ENCODE data around the gene ELFN1. TPM values are rescaled to one million over a fixed set of nuclear protein-coding genes. Genes with fewer than 3 reads are reported as not detected.

The ELFN1 gene
- total RNA-seq, 1 donor from 2014 or later, result 1.4 TPM

DNA sequence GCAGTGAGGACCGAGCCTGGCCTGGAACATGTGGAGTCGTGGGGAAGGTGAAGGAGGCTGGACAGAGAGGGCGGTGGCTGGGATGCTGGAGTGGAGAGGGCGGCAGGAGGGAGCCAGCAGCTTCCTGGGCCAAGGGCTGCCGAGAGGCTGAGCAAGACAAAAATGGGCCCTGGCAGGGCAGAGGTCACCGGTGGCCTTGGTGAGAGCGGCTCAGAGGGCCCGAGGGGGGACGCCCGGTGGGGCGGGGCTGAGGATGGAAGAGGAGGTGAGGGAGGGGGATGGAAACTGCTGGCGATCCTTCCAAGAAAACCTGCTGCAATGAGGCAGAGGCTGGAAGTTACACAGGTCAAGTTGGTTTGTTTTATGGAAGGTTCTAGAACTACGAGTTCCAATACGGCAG, 69.5 kb downstream of the ELFN1 start:
- ATAC-seq (no peak), DNase-seq (no peak)
- Histone ChIP-seq H3K9me3 (no peaks in the 10 kb centered on the region), H3K36me3 (no peaks in the 10 kb centered on the region), H3K27ac (no peak overlapping the region), H3K4me3 (no peak overlapping the region), H3K27me3 (ENCODE audit: low read depth) (peaks cover 8% of the 10 kb centered on the region), H3K4me1 (peaks cover 22% of the 10 kb centered on the region)
- intact Hi-C loops (cut with DNase I), result no loop called here
- TF ChIP-seq, protein P1, sequence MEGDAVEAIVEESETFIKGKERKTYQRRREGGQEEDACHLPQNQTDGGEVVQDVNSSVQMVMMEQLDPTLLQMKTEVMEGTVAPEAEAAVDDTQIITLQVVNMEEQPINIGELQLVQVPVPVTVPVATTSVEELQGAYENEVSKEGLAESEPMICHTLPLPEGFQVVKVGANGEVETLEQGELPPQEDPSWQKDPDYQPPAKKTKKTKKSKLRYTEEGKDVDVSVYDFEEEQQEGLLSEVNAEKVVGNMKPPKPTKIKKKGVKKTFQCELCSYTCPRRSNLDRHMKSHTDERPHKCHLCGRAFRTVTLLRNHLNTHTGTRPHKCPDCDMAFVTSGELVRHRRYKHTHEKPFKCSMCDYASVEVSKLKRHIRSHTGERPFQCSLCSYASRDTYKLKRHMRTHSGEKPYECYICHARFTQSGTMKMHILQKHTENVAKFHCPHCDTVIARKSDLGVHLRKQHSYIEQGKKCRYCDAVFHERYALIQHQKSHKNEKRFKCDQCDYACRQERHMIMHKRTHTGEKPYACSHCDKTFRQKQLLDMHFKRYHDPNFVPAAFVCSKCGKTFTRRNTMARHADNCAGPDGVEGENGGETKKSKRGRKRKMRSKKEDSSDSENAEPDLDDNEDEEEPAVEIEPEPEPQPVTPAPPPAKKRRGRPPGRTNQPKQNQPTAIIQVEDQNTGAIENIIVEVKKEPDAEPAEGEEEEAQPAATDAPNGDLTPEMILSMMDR (IDR thresholded peaks at IDR 0.05), result no peak

DNA sequence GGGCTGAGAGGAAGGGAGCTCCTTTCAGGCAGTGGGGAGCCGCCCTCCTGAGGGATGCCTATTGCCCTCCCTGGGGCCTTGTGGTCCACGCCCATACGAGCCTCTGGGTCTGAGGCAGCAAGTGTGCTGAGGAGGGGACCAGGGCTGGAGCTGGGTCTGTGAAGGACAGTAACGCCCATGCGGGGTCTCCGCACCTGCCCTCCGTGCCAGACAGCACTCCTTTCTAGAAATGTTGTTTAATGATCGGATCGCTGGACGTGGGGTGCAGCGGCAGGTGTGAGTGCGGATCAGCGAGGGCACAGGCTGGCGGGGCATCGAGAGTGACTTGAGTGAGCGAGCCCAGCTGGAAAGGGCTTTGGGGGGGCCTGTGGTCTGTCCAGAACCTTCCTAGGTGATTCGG, 70.1 kb downstream of the ELFN1 start:
- H3K27ac ChIP-seq, result no peak overlapping the region
- peaks cover 8% of the 10 kb centered on the region for H3K27me3 ChIP-seq (ENCODE audit: low read depth)
- no peak for ATAC-seq
- no peaks in the 10 kb centered on the region for H3K9me3 ChIP-seq
- peaks cover 22% of the 10 kb centered on the region for H3K4me1 ChIP-seq
- no peak for DNase-seq
- intact Hi-C loops (cut with DNase I), result no loop called here
- no peaks in the 10 kb centered on the region for H3K36me3 ChIP-seq
- TF ChIP-seq, protein P1 (IDR thresholded peaks at IDR 0.05), result no peak
- H3K4me3 ChIP-seq, result no peak overlapping the region

DNA sequence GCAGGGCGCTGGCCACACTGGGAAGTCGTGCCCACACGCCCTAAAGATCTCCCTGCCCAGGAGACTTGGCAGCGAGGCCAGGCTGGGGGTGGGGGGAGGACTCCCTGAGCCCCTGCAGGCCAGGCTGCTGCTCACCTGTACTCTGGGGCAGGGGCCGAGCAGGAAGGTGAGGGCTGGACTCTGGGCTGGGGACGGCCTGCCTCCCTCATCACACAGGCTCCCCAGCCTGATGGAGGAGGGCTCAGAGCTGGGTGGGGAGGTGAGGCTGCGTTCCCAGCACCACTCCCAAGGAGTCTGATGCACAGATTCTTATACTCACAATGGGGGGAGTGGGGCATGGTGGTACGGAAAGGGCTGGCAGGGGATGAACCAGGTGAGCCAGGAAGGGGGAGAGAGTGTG, 71.2 kb downstream of the ELFN1 start:
- DNase-seq, result no peak
- intact Hi-C loops (cut with DNase I), result no loop called here

DNA sequence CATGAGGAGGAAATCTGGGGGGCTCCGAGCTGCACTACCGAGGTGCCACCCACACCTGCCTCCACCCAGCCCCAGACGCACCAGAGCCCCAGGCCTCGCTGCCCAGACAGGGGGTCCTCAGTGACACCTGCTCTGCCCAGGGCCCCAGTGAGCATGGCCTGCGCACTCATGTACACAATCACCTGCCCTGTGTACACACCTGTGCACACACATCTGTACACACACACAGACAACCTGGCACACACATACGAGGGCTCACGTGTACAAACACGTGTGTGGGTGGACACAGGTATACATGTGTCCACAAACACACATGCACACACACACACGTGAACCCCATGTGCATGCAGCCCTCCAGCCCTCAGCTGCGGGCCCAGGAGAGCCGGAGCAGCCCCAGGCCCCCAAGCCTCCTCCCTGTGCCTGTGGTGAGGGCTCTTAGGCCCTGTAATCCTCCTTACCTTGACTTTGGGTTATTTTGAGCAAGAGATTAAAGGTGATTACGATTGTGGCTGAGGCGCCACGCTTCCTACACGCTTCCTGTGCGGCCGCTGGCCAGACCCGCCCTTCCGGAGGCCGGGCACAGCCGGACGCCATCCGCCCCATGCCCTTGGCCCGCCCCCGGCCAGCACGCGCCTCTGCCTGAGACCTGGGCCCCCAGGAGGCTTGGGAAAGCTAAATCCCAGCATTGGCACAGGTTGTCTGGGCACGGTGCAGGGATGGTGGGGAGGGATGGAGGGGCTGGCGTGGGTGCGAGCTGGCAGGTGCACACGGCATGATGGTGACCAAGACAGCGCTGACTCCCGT, 71.9 kb downstream of the ELFN1 start:
- H3K36me3 ChIP-seq, result no peaks in the 10 kb centered on the region
- DNase-seq (no peak), ATAC-seq (peak; percentile 56 to 59)
- H3K4me3 ChIP-seq, result peak overlapping the region; percentile 32
- TF ChIP-seq, protein P1 (IDR thresholded peaks at IDR 0.05), result no peak
- intact Hi-C loops (cut with DNase I), result no loop called here
- H3K27ac ChIP-seq, result no peak overlapping the region
- peaks cover 8% of the 10 kb centered on the region for H3K27me3 ChIP-seq (ENCODE audit: low read depth)
- no peaks in the 10 kb centered on the region for H3K9me3 ChIP-seq
- peaks cover 22% of the 10 kb centered on the region for H3K4me1 ChIP-seq

More for the DNA sequence above, 71.2 kb downstream of the ELFN1 start:
- Histone ChIP-seq H3K27ac (no peak overlapping the region), H3K4me3 (no peak overlapping the region), H3K27me3 (ENCODE audit: low read depth) (peaks cover 8% of the 10 kb centered on the region), H3K4me1 (peaks cover 22% of the 10 kb centered on the region), H3K9me3 (no peaks in the 10 kb centered on the region), H3K36me3 (no peaks in the 10 kb centered on the region)
- no peak for ATAC-seq
- TF ChIP-seq, protein P1 (IDR thresholded peaks at IDR 0.05), result no peak

DNA sequence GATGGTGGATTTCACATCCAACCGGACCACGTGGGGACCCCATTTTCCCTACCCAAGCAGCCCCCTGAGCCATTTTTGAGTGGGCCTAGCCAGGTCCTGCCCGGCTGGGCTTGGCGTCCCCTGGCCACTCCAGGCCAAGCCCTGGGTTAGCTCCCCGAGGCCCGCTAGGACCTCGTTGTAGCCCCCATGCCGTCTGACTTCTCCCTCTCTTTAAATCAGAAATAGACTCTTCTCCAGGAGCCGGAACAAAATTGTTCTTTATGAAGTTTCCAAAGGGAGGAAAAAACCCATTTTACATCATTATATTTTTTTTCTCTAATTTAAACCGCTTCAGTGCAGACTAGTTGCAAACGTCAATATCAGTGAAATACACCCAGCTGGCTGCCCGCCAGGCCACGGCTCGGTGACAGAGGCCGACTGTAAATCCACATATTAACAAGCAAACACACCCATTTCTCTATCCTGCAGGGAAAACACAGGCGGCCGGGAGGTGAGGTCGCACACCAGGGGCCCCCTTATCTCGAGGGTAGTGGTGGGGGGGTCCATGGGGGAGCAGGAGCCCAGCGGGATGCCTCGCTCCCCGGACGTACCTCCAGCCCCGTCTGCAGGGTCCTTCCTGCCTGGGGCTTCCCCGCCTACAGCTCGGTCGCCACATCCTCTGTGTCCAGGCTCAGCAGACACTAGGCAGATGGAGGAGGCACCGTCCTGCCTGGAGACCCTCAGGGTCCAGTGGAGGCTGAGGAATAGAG, 72.7 kb downstream of the ELFN1 start:
- intact Hi-C loops (cut with DNase I), result no loop called here
- DNase-seq (no peak), ATAC-seq (peak in 1 of 2 donors; percentile 28)
- H3K4me1 ChIP-seq, result peaks cover 22% of the 10 kb centered on the region
- TF ChIP-seq, protein P1 (IDR thresholded peaks at IDR 0.05), result no peak
- peak overlapping the region; percentile 32 for H3K4me3 ChIP-seq
- H3K36me3 ChIP-seq, result no peaks in the 10 kb centered on the region
- no peak overlapping the region for H3K27ac ChIP-seq
- peaks cover 8% of the 10 kb centered on the region for H3K27me3 ChIP-seq (ENCODE audit: low read depth)
- H3K9me3 ChIP-seq, result no peaks in the 10 kb centered on the region

All from lower lobe of right lung (tissue), 2 donors.